HG03520 (cell line): Measurements from ENCODE around the gene HMG20A.
"Not testable (repeated sequence)": the region's sequence is repeated elsewhere in the genome, so short reads cannot be mapped to it uniquely, and the experiment has no call there.

Source experiments
- ATAC-seq: cut with Tn5 transposase; IDR thresholded peaks from one replicate; pipeline ENCODE4 v1.9.1; 2021; ENCODE audit warnings: mild to moderate bottlenecking, moderate library complexity; ENCODE audit not compliant: unreplicated experiment

Gene HMG20A

DNA sequence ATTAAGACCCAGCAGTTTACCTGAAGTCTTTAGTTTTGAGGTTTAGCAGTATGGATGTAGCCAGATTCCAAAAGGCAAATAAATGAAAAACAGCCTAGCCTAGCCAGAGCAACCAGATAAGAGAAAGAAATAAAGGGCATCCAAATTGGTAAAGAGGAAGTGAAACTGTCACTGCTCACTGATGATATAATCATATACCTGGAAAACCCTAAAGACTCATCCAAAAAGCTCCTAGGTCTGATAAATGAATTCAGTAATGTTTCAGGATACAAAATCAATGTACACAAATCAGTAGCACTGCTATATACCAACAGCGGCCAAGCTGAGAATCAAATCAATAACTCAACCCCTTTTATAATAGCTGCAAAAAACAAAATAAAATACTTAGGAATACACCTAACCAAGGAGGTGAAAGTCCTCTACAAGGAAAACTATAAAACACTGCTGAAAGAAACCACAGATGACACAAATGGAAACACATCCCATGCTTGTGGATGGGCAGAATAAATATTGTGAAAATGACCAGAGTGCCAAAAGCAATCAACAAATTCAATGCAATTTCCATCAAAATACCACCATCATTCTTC, 14.4 kb upstream of the HMG20A start:
- not testable (repeated sequence) for ATAC-seq

DNA sequence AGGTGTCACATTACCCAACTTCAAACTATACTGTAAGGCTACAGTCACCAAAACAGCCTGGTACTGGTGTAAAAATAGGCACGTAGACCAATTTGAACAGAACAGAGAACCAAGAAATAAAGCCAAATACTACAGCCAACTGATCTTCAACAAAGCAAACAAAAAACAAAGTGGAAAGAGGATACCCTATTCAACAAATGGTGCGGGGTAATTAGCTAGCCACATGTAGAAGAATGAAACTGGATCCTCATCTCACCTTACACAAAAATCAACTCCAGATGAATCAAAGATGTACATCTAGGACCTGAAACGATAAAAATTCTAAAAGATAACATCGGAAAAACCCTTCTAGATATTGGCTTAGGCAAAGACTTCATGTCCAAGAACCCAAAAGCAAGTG, 13.8 kb upstream of the HMG20A start:
- no peak for ATAC-seq

DNA sequence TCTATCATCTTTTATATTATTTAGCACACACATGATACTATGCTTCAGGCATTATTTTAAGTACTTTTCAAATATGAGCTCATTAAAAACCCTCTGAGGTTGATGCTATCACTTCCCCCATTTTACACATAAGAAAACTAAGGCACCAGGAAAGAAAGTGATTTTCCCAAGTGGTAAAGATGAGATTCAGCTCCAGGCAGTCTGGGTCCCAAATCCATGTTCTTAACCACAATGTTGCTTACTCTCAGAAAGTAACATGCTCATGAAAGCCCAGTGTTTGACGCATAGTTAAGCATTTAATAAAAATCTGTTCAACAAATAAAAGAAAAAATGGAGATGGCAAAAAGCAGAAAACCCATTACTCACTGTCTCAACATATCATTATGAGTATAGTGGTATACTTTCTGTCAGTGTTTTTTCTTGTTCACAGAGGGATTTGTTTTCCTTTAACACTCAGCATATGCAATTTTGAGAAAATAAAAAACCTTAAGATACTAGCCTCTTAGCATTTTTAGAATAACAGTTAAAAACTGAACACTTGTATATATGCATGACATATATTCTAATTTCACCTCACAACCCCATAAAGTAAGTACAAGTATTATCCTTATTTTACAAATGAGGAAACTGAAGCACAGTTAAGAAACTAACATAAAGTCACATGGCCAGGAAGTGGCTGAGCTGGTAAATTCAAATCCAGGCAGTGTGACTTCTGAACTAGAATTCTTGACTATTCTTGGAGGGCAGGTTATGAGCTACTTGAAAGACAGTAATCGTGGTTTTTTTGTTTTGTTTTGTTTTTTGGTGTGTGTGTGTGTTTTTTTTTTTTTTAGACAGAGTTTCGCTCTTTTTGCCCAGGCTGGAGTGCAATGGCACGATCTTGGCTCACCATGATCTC, 11.2 kb upstream of the HMG20A start:
- ATAC-seq: no peak

DNA sequence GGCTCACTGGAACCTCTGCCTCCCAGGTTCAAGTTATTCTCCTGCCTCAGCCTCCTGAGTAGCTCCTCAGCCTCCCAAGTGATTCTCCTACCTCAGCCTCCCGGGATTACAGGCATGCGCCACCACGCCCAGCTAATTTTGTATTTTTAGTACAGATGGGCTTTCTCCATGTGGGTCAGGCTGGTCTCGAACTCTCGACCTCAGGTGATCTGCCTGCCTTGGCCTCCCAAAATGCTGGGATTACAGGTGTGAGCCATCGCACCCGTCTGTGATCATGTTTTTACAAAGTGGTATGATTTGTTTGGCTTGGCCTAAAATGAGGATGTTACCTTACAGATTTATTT, 10.6 kb upstream of the HMG20A start:
- not testable (repeated sequence) for ATAC-seq

DNA sequence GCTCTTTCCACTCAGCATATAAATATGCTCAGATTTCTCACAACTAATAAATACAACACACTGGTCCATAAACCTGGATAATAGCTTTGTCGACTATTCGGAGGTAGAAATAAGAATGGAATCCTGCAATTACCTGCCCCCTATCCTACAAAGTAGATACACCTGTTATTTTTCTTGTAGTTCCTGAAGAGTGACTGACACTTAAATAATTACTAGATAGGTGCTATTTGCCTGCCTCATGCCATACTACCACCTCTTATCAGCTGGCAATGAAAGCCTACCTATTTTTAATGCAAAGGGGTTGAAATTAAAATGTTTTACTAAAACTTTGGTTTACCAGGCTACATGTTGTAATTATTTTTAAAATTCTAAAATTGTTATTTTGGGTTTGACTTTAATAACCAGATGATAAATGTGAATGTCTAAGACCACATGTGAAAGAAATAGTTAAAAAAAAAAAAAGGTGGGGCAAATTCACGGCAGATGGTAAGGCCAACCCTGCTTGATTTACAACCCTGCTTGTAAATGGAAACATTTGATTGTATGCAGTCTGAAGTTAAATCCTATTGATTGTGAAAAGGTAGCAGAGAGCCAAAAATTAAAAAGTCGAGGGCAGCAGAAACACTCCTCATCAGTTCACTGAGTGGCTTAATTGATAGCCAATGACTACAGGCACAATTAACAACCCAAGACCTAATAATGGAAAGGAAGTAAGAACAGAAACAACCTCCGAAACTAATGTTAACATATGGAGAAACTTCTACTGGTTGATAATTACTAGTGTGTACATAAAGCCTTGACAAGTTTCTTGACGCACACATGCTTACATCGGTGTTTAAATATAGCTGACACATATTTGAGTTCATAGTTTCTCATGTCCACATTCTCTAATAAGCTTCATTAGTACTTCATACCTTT, 9.7 kb upstream of the HMG20A start:
- no peak for ATAC-seq

DNA sequence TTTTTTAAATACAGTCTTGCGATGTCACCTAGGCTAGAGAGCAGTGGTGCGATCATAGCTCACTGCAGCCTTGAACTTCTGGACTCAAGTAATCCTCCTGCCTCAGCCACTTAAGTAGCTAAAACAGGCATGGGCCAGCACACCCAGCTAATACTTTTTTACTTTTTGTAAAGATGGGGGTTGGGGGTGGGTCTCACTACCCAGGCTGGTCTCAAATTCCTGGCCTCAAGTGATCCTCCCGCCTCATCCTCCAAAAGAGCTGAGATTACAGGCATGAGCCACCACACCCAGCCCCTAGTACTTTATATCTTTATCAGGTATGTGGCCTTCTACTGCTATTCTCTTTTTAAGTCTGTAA, 9.1 kb upstream of the HMG20A start:
- no peak for ATAC-seq

DNA sequence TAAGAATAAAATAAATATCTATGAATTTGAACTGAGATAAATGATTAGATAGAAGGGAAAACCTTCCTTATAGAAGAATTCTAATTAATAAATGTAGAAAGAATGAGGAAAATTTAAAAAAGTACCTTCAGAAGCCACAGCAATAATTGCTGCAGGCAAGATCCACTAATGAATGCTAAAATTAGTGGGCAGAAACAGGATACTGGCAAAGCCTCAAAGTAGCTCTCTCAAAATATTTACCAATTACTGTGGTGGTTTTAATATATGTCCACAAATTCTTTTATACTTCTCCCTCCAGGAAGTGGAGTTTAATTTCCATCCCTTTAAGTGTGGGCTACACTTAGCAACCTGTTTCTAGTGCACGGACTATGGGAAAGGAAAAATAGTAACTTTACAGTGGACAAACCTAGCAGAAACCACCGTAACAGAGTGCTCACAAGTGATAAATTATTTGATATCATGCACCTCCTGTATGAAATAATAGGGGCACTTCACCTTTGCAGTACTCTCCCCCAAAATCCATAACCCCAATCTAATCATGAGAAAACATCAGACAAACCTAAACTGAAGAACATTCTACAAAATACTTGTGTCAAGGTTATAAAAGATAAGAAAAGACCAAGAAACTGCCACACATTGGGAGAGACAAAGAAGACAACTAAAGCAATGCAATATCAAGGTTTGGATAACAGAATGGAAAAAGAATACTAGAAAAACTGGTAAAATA, 7.6 kb upstream of the HMG20A start:
- no peak for ATAC-seq

DNA sequence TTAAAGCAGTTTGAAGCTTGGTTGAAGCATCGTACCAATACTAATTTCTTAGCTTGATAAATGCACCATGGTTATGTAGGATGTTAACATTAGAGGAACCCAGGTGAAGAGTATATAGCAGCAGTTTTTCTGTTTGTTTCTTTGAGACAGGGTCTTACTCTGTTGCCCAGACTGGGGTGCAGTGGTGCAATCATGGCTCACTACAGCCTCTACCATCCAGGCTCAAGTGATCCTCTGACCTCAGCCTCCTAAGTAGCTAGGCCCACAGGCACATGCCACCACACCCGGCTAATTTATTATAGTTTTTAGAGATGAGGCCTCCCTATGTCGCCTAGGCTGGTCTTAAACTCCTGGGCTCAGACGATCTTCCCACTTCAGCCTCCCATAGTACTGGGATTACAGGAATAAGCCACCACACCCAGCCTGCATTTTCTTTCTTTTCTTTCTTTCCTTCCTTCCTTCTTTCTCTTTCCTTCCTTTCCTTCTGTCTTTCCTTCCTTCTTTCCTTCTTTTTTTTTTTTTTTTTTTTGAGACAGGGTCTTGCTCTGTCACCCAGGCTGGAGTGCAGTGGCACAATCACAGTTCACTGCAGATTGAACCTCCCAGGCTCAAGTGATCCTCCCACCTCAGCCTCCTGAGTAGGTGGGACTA, 6.9 kb upstream of the HMG20A start:
- no peak for ATAC-seq

DNA sequence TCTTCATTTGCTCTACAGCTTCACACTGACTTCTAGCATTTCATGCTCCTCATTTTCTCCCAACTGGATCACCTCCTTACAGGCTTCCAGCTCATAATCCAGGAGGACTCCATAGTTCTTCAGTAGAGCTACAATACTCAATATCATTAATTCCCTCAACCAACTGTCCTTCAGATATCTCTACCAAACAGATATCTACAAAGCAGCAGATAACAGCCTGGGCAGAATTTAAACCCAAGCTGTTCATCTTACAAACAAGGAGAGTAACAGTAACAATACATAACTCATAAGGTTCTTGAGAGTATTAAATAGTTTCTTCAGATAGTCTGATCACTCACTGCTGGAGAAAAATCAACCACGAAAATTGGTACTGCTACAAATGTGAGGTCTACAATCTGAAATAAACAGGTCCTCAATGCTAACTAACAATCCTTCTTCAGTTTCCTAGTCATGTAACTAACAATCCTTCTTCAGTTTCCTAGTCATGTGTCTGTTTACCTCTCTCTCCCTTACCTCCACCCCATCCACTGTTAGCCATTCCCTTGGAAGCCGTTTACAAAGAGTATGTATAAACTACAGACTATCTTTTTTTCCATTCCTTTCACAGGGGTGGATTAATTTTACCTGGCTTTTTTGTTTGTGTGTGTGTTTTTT, 5.8 kb upstream of the HMG20A start:
- ATAC-seq: no peak

DNA sequence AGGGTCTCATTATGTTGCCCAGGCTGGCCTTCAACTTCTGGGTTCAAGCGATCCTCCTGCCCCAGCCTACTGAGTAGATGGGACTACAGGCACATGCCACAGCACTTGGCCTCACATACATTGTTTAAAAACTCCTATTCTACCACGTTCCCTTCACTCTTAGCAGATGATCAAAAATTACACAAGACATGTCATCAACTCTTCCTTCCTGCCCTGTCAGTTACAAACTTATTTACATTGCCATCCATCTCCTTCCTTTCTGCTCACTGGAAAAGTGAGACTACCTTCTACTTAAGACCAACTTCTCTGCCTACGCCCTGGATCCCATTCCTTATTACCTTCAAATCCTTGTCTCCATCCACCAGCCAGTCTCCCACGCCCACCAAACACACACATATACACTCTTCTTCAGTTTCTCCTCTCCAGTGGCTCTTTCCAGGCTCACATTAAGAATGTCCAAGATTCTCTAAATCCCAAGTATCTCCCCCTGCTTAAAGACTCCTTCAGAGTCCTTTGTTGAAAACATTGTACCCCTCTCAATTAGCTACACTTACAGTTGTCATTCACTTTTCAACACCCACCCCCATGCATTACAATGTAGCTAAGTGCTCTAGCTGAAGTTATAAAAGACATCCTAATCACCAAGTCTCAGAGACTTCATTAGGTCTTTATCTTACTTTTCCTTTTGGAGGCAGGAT, 5.1 kb upstream of the HMG20A start:
- ATAC-seq: no peak

DNA sequence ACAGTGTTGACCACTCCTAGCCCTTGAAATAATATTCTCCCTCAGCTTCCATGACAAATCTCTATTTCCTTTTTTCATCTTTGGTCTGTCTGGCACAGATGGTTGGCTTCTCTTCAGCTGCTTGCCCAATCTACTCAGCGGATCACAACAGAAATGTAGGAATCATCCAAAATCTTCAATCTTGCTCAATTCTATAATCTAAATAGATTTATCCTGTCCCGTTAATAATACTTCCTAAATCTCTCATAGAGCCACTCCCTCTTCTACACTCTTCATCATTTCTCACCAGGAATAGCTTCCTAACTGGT, 4.6 kb upstream of the HMG20A start:
- no peak for ATAC-seq

DNA sequence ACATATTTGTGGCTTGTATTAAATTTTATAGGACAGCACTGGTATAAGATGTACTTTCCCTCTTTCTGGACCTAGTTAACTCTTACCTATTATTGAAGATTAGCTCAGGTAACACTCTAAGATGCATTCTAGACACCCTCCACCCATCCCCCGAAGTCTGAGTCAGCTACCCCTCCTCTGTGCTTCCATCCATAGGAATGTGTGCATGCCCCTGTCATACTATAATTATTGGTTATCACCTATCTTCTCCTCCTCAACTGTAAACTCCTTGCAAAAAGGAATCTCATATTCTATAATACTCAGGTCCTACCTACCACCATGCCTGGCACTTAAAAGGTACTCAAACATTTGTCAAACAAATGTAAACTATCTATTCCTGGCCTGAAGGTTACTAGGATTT, 3.7 kb upstream of the HMG20A start:
- ATAC-seq: no peak

DNA sequence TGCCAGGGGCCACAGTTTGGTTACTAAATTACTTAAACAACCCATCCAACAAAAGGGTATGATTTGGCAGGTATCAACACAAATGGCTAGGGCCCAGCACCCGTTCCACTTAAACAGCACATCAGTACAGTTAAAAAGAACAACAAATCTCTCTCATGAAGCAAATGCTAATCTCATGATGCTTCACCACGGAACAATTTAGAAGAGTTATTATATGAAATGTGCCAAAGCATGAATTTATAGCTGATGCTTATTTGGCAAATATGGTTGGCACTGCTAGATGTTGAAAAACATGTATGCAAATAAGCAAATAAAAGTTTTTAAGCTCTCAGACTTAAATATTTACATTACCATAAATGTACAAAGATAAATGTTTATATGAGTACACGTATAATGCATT, 3.1 kb upstream of the HMG20A start:
- ATAC-seq: no peak

DNA sequence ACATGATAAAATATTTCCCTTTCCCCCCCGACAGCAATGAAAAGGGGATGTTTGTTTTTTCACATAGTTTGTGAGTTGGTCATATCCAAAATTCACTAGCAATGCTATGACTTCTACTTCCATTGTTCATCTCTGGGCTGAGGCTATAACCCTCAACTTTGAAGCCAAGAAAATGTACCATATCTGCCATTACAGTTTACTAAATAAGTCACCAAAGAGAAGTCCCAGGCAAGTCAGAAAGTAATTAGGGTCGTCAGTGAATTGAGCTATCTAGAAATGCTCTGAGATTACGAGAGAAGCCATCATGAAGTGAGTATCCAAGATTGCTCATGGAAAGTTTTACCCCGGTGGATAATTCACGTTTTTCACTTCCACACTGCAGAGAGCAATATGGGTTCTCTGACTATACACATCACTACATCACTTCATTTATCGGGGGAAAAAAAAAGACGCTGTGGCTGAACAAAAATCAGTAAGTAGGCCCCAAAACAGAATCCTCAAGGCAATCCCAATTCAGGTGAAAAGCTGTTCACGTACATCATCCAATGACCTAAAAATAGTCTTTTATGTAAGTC, 2.2 kb upstream of the HMG20A start:
- no peak for ATAC-seq

DNA sequence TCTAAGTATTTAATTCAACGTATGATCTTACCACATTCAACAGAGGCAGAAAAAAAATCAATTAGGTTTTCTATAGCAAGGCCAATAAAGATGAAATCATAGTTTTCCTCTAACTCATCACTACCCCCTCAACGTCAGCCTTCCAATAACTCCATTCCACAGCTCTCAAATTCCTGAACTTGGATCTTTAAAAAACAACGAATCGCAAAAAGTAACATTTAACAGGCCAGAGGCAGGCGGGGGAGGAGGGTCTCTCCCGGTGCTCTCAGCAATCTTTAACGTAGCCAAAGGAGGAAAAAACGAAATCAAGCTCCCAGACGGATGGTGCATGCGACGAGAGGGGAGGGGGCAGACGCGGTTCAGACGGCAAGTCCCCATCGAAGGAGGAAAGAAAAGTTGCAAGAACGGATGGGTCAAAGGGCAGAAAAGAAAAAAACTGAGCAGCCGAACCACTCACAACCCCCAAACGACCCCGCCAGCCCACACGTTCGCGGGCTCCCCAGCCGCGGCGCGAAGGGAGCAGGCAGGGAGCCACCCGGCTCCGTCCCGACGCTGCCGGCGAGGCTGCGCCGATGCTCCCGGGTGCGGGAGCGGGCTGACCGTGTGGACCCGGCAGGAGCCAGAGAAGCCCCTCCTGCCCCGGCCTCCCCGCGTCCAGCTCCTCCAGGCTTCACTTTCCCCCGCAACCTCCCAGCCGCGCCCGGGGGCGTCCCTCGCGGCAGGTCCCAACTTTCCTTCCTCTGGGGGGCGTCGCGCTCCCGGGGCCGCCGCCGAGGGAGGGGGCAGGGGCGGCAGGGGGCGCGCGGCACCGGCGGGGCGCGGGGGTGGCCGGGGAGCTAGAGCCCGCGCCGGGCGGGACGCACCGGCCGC, 1.5 kb upstream of the HMG20A start:
- peak; percentile 25 for ATAC-seq

DNA sequence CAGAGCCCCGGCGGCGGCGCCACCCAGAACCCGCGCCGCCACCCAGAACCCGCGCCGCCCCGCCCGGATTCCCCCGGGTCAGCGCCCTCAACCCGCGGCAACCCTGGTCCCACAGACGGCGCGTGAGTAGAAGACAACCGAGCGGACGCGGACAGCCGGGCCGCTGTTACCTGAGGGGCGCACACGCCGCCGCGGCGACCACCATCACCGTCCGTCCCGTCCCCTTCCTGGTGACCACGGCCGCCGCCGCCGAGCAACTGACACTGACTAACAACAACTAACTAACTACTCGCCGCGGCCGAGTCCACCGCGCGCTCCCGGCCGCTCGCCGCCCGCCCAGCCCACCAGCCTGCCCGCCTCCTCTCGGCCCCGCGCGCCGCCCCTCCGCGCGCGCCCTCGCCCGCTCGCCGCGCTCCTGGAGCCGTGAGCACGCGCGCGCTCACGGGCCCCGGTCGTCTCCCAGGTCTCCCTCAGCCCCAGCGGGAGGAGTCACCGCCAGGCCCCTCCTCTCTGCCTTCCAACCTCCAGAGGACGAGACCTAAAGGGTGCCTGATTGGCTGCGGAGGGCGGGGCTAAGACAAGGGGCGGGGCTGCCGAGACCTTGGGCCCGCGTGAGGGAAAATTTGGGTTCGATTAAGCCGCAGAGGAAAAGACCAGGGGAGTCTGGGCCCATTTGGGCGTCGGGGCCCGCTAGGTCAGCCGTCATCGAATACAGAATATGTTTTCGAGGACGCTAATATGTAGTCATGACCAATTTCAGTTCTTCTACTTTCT, 665 bp upstream of the HMG20A start, which contains the start of gene PEAK1:
Gene PEAK1, minus strand, starts transcription at position 269 of the 774 bp plus-strand sequence. CDS start 238,178 bp downstream, outside the sequence.
- ATAC-seq: peak; percentile 89

DNA sequence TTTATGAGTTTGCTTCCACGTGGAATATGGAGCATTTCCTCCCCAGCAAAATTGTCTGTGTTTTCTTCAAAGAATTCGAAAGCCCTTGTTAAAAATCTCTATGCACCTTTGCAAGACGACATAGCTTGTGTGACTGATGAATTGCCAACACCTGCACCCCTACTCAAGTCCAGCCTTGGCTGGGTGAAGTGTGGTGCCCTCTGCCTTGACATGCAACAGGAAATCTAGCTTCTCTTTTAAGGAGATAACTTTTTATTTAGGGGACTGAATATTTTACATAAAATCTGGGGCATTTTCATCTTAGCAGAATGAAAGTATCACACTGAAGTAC, 647 bp downstream of the HMG20A start:
- ATAC-seq: no peak

DNA sequence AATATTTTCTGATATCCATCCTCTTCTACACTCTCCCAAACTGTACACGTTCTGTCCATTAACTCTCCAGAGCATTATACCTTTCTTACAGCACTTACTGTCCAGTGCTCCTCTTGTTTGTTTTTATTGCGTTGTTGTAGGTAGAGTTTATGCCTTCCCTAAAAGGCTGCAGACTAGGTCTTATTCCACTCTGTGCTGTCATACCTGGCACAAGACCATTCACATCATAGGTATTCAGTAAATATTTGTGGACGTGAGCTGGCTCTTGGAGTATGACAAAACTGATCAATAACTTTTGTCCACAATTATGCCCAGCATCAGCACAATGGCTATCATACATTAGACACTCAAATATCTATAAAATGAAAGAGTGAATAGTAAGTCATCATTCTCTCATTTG, 4.4 kb downstream of the HMG20A start:
- no peak for ATAC-seq
